Activated CD4-positive, alpha-beta T cell treated with anti-CD3 and anti-CD28 coated beads for 1 hour (primary cell): ENCODE measurements around the gene GPR78.

Source experiments
- DNase-seq: peaks from one replicate; pipeline ENCODE4 v3.0.0-alpha.2; 2020

GPR78 gene

DNA sequence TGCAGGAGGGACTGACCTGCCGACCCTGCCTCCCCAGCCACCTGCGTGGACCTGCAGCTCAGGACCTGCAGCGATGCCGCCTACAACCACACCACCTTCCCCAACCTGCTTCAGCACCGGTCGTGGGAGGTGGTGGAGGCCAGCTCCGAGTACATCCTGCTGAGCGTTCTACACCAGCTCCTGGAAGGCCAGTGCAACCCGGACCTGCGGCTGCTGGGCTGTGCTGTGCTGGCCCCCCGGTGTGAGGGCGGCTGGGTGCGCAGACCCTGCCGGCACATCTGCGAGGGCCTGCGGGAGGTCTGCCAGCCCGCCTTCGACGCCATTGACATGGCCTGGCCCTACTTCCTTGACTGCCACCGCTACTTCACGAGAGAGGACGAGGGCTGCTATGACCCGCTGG is 20.9 kb downstream of the GPR78 start:
- no peak for DNase-seq

DNA sequence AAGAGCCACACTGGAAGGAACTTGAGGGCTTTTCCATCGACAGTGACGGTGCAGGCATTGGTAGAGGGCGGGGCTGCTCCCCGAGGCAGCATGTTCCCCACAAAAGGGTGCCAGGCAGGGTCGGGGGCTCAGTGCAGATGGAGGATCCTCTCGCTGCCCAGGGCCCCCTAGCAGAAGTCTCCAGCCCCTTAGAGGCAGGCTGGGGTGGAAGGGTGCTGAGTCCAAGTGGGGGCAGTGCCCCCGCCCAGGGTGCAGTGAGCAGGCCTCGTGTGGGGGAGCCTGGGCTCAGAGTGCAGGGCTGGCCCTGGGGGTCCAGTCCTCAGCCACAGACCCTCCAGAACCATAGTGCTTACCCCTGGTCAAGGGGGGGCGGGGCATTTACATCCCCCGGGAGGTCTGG is 21.4 kb downstream of the GPR78 start:
- no peak for DNase-seq

DNA sequence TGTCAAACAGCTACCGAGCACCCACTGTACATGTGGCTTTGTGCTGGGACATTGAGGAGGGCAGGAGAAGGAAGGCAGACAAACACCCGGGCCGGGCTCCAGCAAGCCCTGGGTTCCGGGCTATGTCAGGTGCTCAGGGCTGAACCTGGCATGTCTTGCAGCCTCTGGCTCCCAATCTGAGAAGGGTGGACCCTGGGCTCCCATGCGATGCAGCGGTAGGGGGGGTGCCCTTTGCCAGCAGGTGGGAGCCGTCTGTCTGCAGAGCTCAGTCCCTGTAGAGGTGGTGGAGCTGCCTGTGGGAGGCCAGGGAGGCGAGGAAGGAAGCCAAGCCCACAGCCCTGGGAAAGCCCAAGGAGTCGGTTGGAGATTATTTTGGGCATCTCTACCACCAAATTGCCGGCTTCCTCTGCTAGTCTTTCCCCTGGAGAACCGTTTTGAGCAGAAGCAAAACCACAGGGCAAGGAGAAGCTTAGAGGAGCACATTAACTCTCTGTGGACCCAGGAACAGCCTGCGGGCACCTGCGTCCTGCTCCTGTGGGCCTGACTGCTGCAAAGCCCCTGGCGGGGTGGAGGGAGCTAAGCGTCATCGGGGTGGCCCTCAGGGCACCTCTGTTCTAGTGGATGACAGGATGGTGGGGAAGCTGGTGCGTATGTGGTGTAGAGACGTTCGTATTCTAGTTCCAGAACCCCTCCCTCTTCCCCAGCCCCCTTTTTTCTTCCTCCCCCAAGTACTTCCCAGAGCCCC is 22.7 kb downstream of the GPR78 start:
- DNase-seq: no peak

DNA sequence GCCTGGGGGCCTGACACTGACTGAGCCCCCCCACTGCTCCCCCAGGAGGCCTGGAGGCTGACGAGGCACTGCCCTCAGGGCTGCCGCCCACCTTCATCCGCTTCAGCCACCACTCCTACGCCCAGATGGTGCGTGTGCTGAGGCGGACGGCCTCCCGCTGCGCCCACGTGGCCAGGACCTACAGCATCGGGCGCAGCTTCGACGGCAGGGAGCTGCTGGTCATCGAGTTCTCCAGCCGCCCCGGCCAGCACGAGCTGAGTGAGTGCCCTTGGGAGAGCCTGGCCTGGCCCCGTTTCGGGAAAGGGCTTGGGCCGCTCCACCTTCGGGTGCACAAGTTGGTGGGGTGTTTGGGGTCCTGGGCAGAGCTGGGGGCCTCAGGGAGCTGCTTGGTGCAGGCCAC is 23.7 kb downstream of the GPR78 start:
- DNase-seq: no peak

DNA sequence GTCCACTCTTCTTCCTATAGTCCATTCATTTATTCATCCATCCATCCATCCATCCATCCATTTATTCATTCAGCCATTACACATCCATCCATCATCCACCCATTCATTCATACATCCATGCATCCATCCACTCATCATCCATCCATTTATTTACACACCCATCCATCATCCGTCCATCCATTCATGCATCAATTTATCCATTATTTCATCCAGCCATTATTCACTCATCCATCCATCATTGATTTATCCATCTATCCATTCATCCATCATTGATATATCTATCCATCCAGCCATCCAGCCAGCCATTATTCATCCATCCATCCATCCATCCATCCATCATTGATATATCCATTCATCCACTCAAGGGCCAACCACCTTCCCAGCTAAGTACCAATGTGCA is 25.1 kb downstream of the GPR78 start:
- no peak for DNase-seq

DNA sequence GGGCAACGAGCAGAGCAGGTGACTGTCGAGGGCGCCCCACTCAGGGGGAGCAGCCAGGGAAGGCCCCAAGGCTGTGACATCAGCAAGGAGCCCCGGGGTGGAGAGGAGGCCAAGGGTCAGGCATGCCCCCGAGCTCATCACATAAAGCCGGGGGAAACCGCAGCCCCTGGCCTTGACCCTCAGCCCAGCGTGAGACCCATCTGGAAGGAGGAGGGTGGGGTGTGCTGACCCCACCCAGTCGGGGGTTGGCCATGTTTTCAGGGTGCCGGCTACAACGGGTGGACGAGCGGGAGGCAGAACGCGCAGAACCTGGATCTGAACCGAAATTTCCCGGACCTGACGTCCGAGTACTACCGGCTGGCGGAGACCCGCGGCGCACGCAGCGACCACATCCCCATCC is 26.3 kb downstream of the GPR78 start:
- DNase-seq: no peak

DNA sequence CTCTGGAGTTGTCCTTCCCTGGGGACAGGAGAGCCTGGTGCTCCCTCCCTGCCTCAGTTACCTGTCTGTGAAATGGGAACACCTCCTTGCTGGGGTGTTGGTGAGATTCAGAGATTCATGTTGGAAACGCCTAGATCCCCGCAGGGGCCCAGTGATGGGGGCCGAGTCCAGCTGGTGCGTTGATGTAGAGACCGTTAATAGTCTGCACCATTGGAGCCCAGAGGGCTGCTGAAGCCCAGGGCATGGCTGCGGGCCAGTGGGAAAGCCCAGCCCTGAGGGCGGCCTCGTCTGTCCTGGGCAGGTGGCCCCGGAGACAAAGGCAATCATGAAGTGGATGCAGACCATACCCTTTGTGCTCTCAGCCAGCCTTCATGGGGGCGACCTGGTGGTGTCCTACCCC is 26.8 kb downstream of the GPR78 start:
- no peak for DNase-seq

DNA sequence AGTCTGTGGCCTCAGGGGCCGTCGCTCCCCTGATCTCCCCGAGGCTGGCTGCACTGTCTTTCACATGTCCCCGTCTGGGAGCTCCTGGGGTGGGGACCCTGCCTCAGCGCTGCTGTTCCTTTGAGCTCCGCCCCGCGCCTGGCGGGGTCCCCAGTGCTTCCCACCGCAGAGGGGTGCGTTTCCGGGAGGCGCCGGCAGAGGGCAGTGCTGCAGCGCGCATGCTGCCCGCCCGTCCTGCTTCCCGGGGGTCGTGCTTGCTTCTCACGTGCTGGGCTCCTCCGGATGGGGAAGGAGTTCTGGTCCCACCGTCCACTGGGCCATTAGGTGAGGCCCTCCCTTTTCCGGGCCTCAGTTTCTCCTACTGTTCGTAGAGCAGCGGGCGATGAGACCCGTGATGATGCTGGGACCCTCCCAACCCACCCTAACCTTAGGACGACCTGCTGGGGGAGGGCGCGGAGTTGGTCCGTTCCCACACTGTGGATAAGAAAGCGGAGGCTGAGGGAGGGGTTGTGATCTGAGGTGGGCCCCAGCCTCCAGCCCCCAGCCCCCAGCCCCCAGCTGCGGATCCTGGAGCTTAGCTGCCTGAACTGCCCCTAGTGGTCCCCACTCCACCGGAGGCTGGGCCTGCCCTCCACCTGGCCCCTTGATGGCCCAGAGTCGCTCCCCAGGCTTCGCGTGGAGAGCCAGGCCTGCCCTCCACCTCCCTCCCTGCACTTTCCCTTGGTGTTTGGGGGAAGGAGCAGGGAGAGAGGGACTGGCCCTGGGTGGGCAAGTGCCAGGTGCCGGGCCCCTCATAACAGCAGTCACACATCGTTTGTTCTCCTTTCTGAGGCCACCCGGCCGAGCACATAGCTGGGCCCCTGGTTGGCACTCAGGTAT is 27.6 kb downstream of the GPR78 start:
- peak; percentile 14 for DNase-seq

DNA sequence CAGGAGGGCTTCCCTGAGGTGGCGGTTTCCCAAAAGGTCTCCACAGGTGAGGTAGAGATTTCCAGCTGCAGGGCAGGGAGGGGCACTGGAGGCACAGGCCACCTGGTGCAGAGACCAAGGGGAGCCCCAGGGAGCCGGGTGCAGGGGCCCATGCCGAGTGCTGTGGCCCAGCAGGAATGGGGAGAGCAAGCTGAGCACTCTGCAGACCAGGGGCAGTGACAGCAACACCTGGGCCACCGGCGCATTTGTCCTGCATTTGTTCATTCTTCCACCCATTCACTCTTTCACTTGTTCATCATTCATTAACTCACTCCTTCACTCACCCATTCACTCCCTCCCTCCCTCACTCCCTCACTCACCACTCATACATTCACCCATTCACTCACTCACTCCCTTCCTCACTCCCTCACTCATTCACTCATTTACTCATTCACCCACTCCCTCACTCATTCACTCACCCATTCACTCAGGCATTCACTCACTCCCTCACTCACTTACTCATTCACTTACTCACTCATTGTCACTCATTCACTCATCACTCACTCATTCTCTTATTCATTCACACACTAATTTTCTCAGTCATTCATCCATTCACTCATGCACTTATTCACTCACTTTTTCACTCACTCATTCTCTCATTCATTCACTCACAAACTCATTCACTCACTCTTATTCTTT is 28.7 kb downstream of the GPR78 start:
- no peak for DNase-seq

DNA sequence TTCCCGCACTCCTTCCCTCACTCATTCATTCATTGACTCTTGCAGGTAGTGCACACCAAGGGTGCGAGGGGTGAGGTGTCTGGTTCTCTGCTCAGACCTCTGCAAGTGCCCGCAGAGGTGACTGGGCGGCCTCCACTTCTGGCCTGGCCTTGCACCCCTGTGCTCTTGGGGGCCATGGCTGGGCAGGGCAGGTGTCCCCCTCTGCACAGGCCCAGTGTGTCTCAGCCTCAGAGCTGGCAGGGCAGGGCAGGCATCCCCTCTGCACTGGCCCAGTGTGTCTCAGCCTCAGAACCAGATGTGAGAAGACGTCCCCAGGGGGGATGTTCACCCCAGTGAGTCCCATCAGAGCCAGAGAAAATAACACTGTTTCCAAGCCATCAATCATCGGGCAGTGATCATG is 29.2 kb downstream of the GPR78 start:
- DNase-seq: no peak

DNA sequence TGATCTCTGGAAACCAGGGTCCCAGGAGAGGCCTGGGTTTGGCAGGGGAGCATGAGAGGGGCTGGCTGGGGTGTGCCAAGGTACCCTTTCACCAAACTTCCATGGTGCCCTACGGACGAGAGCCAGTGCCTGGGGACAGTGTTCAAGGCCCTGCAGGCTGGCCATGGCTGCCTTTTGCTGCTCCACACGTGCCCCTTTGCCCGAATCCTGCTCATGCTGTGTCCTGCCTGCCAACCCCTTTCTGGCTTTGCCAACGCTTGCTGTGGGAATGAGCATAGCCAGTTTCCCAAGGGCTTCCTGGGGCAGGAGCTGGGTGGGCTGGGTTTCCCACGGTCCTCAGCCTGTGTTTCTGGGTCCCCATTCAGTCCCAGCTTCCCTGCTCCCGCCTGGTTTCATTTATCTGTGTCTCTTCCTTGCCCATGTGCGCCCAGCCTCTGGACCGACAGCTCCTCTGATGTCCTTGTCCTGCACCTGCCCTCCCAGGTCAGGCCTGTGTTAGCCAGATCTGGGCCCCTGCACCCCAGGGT is 29.7 kb downstream of the GPR78 start:
- DNase-seq: no peak

DNA sequence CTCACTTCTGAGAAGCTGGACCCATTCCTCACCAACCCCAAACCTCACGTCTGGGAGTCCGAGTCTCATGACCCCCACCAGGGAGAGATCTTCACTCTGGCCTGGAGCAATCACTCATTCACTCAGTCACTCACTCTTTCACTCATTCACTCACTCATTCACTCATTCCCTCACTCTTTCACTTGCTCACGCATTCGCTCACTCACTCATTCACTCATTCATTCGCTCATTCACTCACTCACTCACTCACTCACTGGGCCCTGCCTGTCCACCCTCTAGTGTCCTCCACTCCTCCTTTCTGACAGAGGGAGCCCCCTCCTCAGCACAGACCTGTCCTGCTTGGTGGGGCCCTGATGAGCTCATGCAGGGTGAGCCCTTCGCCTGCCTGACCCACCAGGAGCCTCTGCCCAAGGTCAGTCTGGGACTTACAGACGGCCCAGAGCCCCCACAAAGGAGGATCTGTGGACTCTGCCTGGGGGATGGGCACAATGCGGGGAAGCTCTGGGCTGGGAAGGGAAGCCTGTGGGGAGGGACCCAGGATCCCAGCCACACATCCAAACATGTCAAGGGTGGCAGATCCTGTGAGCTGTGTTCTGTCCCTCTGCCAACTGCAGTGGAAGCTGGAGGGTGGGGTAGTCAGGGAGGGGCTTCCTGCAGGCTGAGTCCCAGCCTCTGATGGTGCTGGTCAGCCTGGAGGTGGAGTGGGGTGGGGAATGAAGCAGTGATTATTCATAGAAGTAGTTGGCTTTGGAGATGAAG is 30.8 kb downstream of the GPR78 start:
- DNase-seq: no peak

DNA sequence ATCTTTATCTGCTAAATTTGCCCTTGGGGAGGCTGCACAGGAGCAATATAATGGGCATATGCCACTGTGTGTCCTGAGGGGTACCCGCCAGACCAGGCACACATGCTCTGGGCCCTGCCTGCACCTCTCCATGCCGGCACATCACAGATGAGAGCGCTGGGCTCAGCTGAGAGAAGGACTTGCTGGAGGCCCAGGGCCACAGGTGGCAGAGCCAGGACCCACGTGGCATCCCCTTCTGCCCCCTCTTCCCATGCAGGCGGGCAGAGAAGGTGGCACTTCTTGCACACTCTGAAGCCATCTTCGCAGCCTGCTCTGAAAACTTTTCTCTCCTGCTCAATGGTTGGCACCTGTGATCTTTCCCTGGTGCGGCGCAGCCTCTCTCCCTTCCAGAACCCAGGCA is 32.5 kb downstream of the GPR78 start:
- no peak for DNase-seq

DNA sequence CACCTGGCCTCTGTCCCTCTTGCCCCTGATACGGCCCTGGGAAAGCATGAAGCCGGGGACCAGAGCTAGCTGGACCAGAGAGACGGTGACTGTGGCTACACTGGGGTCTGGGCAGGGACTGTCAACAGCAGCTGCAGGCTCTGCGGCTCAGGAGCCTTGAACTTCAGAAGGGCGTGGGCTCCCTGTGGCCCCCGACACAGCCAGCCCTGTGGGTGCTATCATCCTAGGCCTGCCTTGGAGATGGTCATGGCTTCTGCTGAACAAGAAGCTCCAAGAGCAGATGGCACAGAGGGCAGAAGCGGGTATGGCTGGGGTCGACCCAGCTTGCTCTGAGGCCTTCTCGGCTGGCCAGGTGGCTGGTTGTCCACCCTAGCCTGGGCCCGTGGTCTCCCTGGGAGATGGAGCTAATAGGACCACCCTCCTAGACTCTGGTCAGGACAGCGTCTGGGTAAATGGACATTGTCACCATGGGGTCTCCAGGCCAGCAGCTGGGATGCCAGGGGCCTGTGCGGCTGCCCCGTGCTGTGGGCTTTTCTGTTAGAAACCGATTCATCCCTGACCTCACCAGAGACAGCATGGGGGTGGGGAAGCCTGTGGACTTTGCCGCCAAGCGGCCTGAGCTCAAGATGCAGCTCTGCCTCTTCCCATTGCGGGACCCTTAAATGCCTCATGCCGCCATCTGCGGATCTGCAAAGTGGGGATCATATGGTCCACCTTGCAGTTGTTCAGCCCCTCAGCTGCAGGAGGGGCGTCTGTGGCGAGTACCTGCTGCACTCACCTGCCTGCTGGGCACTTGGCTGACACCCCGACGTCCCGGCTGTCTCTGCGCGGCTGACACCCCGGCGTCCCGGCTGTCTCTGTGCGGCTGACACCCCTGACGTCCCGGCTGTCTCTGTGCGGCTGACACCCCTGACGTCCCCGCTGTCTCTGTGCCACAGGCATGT is 33.5 kb downstream of the GPR78 start:
- DNase-seq: no peak

DNA sequence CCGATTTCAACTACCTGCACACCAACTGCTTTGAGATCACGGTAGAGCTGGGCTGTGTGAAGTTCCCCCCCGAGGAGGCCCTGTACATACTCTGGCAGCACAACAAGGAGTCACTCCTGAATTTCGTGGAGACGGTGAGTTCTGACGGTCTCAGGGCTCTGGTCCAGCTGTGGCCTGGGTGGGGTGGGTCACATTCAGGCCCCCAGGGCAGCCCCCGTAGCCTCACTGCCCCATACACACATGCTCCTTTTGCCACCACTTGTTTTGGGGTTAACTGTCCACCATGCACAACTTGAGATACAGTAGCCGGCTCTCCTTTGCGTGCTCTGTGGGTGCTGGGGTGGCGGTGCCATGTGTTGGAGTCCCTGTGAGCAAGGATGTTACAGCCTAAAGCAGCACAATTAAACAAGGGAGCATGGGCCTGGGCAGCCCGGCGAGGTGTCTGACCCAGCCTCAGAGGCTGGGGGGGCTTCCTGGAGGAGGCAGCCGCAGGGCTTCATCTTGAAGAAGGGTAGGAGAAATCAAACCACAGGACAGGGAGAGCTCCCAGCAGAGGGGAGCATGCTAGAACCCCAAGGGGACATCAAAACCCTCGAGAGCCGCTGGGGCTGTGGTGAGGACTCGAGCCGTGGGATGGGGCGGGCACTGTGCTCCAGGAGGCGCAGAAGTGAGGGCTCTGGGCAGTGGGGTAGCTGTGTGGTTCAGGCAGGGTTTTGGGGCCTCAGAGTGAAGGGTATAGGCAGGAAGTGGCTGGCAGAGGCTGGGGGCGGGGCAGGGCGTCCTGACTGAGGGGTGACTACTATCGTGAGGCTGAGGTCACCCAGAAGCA is 34.4 kb downstream of the GPR78 start:
- DNase-seq: no peak

DNA sequence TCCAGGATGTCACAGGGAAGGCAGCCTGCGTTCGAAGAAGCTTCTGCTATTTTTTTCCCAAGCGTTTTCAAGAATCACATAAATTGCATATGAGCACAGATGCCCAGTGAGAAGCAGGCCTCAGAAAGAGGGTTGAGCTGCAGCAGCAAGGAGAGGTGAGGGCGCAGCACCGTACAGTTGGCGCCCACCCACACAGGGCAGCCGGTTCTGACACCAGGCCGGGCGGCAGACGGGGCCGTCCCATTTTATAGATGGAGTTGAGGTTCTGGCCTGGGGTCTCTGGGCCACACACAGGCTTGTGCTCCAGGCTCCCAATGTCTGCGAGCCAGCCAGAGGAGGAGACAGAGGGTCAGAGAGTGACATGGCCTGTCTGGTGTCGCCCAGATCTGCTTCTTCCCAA is 35.2 kb downstream of the GPR78 start:
- DNase-seq: no peak

DNA sequence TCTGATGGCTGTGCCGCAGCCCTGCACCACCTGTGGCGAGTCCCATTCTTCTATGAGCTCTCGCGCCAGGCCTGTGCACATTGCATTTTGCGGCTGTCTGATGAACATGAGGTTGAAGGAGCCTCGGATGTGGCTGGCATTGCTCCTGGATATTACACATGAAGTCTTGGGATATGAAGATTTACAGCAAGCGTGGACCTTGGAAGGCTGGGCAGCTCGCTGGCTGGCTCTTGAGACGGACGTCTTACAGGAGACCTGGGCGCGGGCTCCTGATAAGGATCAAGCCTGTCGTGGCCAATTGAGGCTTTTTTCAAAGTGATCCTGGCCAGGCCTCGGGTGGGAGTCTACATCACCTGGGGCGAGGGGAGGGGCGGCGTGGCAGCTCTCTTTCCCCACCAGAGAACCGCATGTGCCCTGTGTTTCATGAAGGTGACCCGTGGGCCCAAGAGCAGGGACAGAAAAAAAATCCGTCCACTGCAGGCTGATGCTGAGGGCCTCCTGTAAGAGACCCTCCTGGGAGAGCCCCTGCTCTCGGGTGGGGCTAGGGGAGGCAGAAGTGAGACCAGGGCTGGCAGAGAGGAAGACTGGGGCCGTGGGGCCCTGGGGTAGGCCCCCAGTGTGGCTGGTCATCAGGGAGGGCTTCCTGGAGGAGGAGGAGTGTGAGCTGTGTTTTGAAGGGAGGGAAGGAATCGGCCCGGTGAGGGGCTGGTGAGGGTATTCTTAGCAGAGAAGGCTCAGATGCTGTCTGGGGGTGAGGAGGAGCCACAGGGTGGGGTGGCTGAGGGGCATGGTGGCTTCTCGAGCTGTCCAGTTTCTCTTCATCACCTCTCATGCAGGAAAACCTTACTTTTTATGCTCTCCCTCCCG is 36.0 kb downstream of the GPR78 start:
- no peak for DNase-seq

DNA sequence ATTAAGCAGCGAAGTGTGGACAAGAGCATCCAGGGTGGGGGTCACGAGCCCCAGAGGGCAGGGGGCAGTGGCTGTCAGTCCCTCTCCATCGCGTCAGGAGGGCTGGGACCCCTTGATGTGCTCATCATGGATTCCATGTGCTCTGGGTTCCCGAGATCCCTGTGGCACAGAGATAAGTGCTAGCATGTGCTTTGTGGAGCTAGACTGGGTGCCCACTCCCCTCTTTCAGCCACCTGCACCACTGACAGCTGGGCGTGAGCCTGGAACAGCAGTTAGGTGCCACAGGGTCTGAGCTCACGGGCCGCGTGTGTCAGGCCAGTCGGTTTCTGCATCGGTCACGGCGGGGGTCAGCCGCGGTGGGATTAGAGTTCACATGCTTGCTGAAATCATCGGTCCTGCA is 36.6 kb downstream of the GPR78 start:
- no peak for DNase-seq

DNA sequence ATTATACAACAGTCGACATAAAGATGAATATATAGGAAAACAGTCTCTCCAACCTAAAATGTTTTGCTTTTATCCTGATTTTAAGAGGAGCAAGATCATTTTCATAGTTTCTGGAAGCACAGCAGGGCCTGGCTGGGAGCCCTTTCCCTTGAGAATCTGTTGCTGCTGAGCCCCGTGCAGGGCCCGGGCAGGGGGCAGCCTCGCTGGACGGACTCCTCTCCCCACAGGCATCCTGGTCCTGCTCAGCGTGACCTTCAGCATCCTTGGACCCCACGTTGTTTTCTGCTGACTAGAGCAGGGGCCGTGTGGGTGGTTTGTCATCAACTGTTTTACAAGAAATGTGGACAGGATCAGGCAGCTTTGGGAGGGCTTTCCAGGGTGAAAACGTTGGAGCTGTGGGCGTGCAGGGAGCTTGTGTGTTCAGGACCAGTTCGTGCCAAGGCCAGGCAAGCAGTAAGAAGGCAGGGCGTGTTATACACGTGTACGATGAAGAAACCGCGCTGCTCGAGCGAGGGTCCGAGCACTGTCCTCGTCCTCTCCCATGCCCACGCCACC is 37.4 kb downstream of the GPR78 start:
- DNase-seq: no peak
